Measurements from ENCODE around the gene TBC1D22A.

Gene TBC1D22A

DNA sequence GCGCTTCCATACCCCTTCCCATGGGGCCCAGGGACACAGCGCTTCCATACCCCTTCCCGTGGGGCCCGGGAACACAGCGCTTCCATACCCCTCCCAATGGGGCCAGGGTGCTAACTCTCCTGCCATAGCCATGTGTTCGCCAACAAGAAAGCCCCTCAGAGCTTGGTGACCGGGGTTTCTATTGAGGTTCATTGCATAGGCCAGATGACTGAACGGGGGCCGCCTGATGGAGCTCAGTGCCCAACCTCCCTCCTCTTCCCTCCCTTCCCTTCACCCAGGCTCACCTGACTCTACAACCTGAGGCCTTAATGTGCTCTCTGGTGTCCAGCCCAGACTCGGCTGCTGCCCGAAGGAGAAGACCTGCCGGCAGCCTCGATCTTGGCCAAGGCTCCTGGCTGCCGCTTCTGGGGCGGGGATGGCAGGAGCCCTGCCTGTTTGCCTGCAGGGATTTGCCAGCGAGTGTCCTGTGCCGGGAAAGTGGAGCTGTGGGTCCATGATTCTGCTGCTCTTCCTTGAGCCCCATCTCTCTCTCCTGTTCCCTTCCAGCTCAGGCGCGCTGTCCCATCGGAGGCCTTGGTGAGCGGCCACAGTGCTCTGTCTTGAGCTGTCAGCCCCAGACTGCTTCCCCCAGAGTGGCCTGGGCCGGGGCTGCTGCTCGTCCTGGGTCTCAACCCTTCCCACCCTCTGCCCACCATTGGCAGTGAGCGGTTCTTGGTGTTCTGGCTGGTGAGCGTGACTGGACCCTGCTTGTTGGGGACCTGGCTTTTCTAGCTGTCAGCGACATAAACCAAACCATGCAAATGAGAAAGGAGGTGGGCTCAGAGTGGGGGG, 267.0 kb downstream of the TBC1D22A start:
- DNase-seq (ENCODE audit: low read depth in 2 of 2, low spot score in 1 of 2) = no peak

DNA sequence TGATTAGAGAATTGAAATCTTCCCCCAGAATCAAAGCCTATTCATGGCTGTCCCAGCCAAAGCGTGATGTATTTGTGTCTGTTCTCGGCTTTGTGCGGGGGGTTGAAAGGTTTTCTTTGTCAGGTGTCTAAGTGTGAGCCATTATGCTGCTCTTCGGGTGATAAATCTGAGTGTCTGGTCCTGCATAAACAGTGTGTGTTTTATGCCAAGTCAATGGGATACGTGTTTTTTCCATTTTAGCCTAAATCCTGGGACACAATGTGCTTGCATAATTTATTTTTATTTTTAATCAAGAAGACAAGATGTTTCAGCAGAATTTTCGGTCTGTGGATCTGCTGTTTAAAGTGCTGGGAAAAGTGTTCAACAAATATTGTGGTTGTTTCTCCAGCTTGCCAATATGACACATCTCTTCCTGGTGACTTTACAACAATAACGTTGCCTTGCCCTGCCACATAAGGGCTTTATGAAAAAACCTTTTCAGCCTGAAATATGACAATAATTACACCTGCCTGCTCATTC, 267.8 kb downstream of the TBC1D22A start:
- DNase-seq (ENCODE audit: low read depth in 2 of 2, low spot score in 1 of 2) = no peak

DNA sequence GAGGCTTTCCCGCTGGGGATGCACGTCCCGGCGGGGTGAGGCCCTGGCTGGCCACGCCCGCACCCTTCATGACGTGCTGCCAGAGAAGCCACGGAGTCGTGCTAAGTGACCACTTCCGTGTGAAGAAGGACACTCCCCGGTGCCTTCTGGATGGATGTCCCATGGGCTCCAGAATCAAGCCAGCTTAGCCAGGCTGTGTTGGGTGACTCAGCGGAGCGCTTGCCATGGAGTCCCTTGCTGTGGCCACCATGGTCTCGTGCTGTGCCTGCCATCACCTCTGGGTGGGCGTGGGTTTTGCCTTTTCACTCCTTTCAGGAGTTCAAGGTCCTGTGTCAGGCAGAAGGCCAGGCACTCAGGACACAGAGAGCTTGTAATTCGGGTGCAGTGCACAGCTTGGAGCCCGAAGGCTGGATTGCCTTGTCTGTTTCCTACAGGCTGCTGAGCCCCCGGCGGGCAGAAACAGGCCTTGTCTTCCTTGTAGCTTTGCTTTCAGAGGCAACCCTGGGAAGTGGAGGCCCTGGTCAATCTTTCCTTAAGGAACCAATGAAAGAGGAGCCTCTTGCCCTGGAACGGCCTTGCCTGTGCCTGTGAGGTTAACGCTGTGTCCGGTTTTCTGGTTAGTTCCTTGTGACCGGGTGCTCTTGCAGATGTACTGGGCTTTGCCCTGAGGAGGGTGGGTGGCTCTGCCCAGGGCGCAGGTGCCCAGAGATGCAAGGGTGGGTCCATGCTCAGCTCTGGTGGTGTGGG, 268.6 kb downstream of the TBC1D22A start:
- no peak for DNase-seq (ENCODE audit: low read depth in 2 of 2, low spot score in 1 of 2)

DNA sequence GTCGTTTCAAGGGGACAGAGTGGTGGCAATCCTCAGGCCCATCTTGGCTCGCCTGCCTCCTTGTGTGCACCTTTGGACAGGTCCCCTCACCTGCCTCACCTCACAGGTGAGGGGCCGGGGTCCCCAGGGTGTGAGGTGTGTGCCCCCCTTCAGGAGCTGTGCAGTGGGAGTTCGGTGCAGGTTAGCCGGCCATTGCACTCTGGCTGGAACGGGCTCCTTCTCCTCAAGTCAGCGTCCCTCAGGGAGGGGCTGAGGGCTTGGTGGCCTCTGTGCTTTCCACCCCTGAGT, 269.1 kb downstream of the TBC1D22A start:
- DNase-seq (ENCODE audit: low read depth in 2 of 2, low spot score in 1 of 2) = no peak

- DNase-seq (ENCODE audit: low read depth in 2 of 2, low spot score in 1 of 2) = no peak
Measured at GRCh38 chr22:47032091-47032943, 269.9 kb downstream of the TBC1D22A start.

DNA sequence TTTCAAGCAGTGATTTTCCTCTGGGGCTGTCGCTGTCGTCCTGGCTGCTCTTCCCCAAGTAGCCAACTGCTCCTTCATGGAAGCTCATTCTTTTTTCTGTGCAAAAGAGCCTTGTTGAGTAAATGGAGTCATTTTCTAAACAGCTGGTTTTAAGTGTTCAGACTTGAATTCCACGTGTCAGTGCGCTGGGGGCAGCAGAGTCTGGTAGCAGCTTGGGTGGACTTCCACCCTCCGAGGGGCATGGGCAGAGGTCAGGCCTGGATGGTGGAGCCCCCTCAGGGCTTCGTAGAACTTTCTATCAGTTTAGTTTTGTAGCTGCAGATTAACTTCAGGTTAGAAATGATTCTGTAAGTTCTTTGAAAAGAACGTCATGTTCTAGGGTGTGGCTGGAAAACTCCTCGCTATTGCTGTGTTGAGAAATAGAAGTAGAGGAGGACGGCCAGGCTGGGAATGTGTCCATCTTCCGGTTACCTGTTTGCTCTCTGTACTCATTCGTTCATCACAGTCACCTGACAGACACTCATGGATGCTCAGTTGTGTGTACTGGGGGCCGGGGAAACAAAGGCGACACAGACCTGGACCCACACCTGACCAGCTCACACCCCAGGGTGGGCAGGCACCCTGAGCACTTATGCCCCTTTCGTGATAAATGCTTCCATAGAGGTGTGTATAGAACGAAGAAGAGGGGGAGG, 270.7 kb downstream of the TBC1D22A start:
- no peak for DNase-seq (ENCODE audit: low read depth in 2 of 2, low spot score in 1 of 2)

DNA sequence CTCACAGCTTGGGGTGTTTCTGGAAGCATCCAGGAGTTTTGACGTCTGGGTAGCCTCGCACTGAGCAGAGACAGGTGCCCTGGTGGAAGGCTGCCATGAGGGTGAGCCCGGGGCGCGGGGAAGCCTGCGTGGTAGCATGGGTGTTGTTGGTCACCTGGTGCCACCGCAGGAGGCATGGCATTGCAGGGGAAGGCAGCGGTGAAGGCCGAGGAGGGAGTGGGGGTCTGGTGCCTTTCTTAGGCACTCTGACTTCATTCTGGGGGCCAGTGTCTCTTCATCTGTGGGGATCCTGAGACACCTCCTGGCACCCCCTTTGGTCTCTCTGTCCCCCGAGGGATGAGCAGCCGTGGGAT, 271.2 kb downstream of the TBC1D22A start:
- no peak for DNase-seq (ENCODE audit: low read depth in 2 of 2, low spot score in 1 of 2)

DNA sequence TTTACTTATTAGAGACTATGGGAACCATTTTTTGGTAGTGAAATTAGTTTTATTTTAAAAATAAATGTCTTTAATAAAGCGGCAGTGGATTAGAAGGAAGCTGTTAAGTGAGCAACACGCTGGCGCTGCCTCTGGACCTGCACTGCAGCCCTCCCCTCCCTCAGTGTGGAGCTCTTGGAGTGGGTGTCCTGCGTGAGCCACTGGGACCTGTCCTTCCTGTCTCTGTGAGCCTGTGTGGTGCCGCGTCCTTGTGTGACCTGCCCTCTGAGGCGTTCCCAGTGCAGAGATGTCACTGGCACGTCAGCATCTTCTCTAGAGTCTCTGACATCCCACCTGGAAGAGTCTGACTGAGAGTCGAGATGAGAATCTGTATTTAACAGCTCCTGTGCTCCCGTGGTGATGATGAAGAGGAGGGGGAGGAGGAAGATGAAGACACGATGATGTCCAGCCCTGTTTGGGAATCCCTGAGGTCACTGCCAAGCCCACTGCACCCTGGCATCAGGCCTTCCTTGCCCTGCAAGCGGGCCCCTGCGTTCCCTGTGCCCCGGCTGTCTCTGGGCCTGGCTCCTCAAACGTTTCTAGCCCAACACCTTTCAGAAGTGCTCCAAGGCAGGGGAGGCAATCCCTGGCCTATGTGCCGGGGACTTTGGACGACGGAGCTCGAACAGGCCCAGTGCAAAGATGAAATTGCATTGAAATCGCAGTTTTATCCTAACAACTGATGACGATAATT, 271.8 kb downstream of the TBC1D22A start:
- DNase-seq (ENCODE audit: low read depth in 2 of 2, low spot score in 1 of 2) = no peak

GRCh38 chr22:47034905-47035419, 272.5 kb downstream of the TBC1D22A start:
- no peak for DNase-seq (ENCODE audit: low read depth in 2 of 2, low spot score in 1 of 2)

DNA sequence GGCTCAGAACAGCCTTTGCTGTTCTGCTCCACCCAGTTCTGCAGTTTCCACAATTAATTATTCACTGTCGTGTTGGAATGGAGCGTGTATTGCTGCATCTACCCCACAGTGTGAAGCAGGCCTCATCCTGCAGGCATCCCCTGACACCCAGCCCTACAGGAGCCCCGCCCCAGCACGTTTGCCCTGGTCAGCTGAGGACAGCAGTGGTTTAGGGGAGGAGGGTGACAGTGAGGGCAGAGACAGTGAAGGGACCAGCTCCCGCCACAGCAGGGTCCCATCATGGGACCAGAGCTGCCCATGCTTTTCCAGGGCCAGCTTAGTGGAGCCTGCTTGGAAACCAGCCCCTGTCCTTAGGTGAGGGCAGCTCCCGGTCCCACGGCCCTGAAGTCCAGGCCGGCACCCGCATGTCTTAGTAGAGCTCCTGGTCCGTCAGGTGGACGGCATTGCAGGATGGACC, 273.0 kb downstream of the TBC1D22A start:
- DNase-seq (ENCODE audit: low read depth in 2 of 2, low spot score in 1 of 2) = no peak

DNA sequence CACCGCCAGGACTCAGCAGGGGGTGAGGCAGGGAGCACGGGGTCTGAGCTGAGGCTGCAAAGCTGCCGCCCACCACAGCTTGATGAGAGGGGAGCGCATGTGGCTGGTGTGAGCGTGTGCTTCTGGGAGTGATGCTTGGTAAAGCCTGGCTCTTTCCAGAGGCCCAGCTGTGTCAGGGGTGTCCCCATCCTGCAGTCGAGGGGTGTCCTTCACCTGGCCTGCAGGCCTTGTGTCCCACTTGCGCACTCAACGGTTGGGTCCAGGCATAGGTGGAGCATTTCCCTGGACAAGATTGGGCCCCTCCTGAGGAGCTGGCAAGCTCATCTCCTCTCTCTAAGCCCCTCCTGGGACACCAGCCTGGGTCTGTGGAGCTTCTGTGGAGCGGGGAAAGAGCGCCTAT, 273.9 kb downstream of the TBC1D22A start:
- no peak for DNase-seq (ENCODE audit: low read depth in 2 of 2, low spot score in 1 of 2)

GRCh38 chr22:47036936-47037485, 274.6 kb downstream of the TBC1D22A start:
- no peak for DNase-seq (ENCODE audit: low read depth in 2 of 2, low spot score in 1 of 2)

- DNase-seq (ENCODE audit: low read depth in 2 of 2, low spot score in 1 of 2) = no peak
Measured at GRCh38 chr22:47038206-47038835, 275.9 kb downstream of the TBC1D22A start.

DNA sequence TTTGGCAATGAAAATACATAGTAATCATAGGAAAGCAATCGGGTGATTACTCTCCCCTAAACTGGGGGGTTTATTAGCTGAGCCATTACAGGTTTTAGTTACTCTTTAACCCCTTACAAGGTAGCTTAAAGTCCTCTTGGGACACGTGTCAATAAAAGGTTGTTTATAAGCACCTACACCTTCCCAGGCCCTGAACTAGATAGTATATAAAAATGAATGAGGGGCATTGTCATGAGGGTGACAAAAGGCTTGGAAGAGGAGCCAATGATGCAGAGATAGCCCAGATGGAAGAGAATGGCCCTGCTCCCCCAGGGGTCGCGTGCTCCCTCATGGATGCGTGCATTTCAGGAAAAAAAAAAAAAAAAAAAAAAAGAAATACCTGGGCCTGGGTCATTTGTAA, 276.9 kb downstream of the TBC1D22A start:
- no peak for DNase-seq (ENCODE audit: low read depth in 2 of 2, low spot score in 1 of 2)

DNA sequence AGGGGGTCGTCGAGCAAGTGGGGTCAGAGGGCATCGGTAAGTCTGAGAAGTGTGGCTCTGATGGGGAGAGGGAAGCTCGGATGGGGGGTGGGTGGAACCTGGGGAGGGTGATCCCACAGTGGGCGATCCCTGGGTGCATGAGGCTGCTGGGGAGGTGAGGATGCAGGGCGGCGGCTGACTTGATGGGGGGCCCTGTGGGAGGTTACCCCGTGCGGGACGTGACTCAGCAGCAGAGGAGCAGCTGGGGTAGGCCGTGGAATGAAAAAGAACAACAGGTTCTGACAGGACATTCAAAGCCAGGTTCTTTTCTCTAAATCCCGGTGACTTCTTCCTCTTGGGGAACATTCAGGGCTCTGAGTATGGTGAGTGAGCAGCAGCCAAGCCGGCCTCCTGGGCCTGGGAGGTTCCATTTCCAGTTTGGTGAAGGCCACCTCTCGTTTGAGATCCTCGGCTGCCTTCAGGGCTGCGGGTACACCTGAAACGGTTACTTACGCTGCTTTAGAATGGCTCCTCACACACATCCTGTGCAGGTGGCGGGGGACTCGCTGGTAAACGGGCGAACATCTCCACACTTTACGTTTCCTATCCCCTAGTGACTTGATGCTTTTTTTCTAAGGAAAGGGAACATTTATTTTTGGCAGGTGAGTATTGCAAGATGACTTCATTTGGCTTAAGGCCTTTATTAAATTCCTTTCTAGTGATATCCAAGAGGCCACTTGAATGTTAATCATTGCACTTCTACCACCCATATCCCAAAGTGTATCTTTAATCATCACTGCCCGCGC, 278.2 kb downstream of the TBC1D22A start:
- no peak for DNase-seq (ENCODE audit: low read depth in 2 of 2, low spot score in 1 of 2)

GRCh38 chr22:47041271-47042115, 279.0 kb downstream of the TBC1D22A start:
- no peak for DNase-seq (ENCODE audit: low read depth in 2 of 2, low spot score in 1 of 2)

DNA sequence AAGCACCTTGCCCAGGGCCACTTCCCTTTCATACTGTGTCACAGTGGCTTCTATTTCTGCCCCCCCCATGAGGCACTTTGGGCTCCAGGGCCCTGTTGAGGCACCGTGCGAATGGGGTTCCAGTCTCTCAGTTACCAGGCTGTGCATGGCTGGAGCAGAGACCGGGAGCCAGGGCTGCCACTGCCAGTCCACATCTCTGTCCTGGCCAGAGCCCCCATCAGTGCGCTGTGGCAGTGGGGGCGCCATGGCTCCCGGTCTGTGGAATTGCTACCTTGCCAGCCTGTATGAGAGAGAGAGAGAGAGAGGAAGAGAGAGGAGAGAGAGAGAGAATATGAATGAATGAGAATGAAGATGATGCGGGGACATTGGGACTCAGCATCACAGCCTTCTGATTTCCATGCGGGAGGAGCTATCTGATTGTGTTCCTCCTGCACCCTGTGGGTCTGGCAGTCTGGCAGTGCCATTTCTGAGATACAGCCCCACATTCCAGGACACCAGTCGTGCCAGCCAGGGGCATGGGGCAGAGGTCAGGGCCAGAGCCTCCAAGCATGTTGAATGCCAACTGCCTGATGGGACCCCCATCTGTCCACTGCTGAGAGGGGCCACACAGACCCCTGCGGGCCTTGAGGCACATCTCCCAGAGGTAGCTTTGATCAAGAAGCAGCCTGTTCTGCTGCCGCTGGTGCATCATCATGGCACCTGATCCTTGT, 279.8 kb downstream of the TBC1D22A start:
- no peak for DNase-seq (ENCODE audit: low read depth in 2 of 2, low spot score in 1 of 2)
